WTC11 (cell line): ENCODE results near the gene GABRE. TPM values are rescaled to one million over a fixed set of nuclear protein-coding genes. Genes with fewer than 3 reads are reported as not detected.
A peak's percentile ranks its signal among the peaks of the same experiment; 100 is the strongest.

Experiments
- ATAC-seq: fragments of 200-7000 bp; cut with Tn5 transposase; 2 replicates; pipeline ENCODE4 v1.10.0; 2021; ENCODE audit warnings: mild to moderate bottlenecking, moderate library complexity
- CTCF ChIA-PET: fragments of 300-600 bp; sonication (Branson Sonifier 250); formaldehyde crosslinking; loops from one replicate; lab custom pipeline; 2021; ENCODE audit warnings: antibody characterized with exemption; lab: Charles Lee
- POLR2A ChIA-PET: fragments of 350-600 bp; sonication (Branson Sonifier 250); formaldehyde crosslinking; loops from one replicate; lab custom pipeline; 2021; ENCODE audit warnings: antibody characterized with exemption; lab: Charles Lee
- DNase-seq: peaks from one replicate; pipeline ENCODE4 v3.0.0; 2021; ENCODE audit warnings: low spot score
- H3K27ac Mint-ChIP-seq: 2 replicates; pipeline ENCODE4 v1.8.0; 2021; ENCODE audit warnings: mixed read lengths
- H3K27me3 Mint-ChIP-seq: 2 replicates; pipeline ENCODE4 v1.8.0; 2021; ENCODE audit warnings: low read depth, mild to moderate bottlenecking, moderate library complexity, mixed read lengths
- H3K36me3 Mint-ChIP-seq: 2 replicates; pipeline ENCODE4 v1.8.0; 2021; ENCODE audit warnings: mixed read lengths
- H3K4me1 Mint-ChIP-seq: 2 replicates; pipeline ENCODE4 v1.8.0; 2022; ENCODE audit warnings: mixed read lengths
- H3K4me3 Mint-ChIP-seq: 2 replicates; pipeline ENCODE4 v1.8.0; 2021; ENCODE audit warnings: mild to moderate bottlenecking, moderate library complexity, mixed read lengths
- H3K9me3 Mint-ChIP-seq: 2 replicates; pipeline ENCODE4 v1.8.0; 2021; ENCODE audit warnings: mixed read lengths
- EMX1 ChIP-seq: fragments of 250-450 bp; sonication (Bioruptor Pico); IDR thresholded peaks from 2 replicates; pipeline ENCODE4 v1.8.0; 2021; ENCODE audit warnings: mild to moderate bottlenecking
- ETV6 ChIP-seq: sonication (generic); formaldehyde crosslinking; IDR thresholded peaks from 2 replicates; pipeline ENCODE4 v1.8.1; 2022; ENCODE audit warnings: mild to moderate bottlenecking, missing genetic modification reagents
- GRHL2 ChIP-seq: fragments of 250-450 bp; sonication (Bioruptor Pico); IDR thresholded peaks from 2 replicates; pipeline ENCODE4 v1.8.0; 2022; ENCODE audit warnings: mild to moderate bottlenecking, moderate library complexity; ENCODE audit not compliant: insufficient replicate concordance, severe bottlenecking
- JAZF1 ChIP-seq: fragments of 250-450 bp; sonication (Bioruptor Pico); IDR thresholded peaks from 2 replicates; pipeline ENCODE4 v1.9.0; 2021; ENCODE audit warnings: moderate library complexity, mild to moderate bottlenecking, inconsistent platforms
- MYBL2 ChIP-seq: sonication (generic); formaldehyde crosslinking; IDR thresholded peaks from 2 replicates; pipeline ENCODE4 v1.8.1; 2023; ENCODE audit warnings: mild to moderate bottlenecking, moderate library complexity, missing genetic modification reagents
- NFE2L1 ChIP-seq: sonication (generic); formaldehyde crosslinking; IDR thresholded peaks from 2 replicates; pipeline ENCODE4 v1.8.1; 2023; ENCODE audit warnings: missing genetic modification reagents
- RELA ChIP-seq: sonication (generic); formaldehyde crosslinking; IDR thresholded peaks from 2 replicates; pipeline ENCODE4 v1.8.1; 2022; ENCODE audit warnings: missing genetic modification reagents, mild to moderate bottlenecking, borderline replicate concordance
- RORB ChIP-seq: fragments of 250-450 bp; sonication (Bioruptor Pico); IDR thresholded peaks from 2 replicates; pipeline ENCODE4 v1.9.0; 2021; ENCODE audit warnings: mild to moderate bottlenecking
- TCF7 ChIP-seq: sonication (generic); formaldehyde crosslinking; IDR thresholded peaks from 2 replicates; pipeline ENCODE4 v1.8.0; 2022; ENCODE audit warnings: mild to moderate bottlenecking, low read depth, missing genetic modification reagents, moderate library complexity
- ZNF138 ChIP-seq: sonication (generic); formaldehyde crosslinking; conservative IDR thresholded peaks from 2 replicates; pipeline ENCODE4 v1.8.1; 2022; ENCODE audit warnings: mild to moderate bottlenecking, moderate library complexity, missing genetic modification reagents
- ZNF219 ChIP-seq: sonication (generic); formaldehyde crosslinking; IDR thresholded peaks from 2 replicates; pipeline ENCODE4 v1.8.0; 2023; ENCODE audit warnings: missing genetic modification reagents, mild to moderate bottlenecking, borderline replicate concordance
- ZNF232 ChIP-seq: sonication (generic); formaldehyde crosslinking; IDR thresholded peaks from 2 replicates; pipeline ENCODE4 v1.8.0; 2022; ENCODE audit warnings: mild to moderate bottlenecking, missing genetic modification reagents
- ZNF416 ChIP-seq: fragments of 250-450 bp; sonication (Bioruptor Pico); IDR thresholded peaks from 2 replicates; pipeline ENCODE4 v1.9.0; 2021; ENCODE audit warnings: mild to moderate bottlenecking, inconsistent platforms
- total RNA-seq: library from RNA; stranded (reverse); gene quantifications from 3 replicates; pipeline ENCODE4 v1.2.3, GENCODE V29; 2021
- TF ChIP-seq, protein P1 (sequence below): sonication (generic); formaldehyde crosslinking; IDR thresholded peaks from 2 replicates; pipeline ENCODE4 v1.8.1; 2022; ENCODE audit warnings: missing genetic modification reagents, borderline replicate concordance
- TF ChIP-seq, protein P2 (sequence below): fragments of 250-450 bp; sonication (Bioruptor Pico); conservative IDR thresholded peaks from 2 replicates; pipeline ENCODE4 v1.9.0; 2021; ENCODE audit warnings: mild to moderate bottlenecking
- TF ChIP-seq, protein P3 (sequence below): sonication (generic); formaldehyde crosslinking; IDR thresholded peaks from 2 replicates; pipeline ENCODE4 v1.8.0; 2022; ENCODE audit warnings: mild to moderate bottlenecking, missing genetic modification reagents
- TF ChIP-seq, protein P4 (sequence below): fragments of 250-450 bp; sonication (Bioruptor Pico); IDR thresholded peaks from 2 replicates; pipeline ENCODE4 v2.1.2; 2022; ENCODE audit warnings: mild to moderate bottlenecking, moderate library complexity
- TF ChIP-seq, protein P5 (sequence below): sonication (generic); formaldehyde crosslinking; IDR thresholded peaks from 2 replicates; pipeline ENCODE4 v1.8.1; 2022; ENCODE audit warnings: mild to moderate bottlenecking, missing genetic modification reagents, moderate library complexity, borderline replicate concordance
- TF ChIP-seq, protein P6 (sequence below): fragments of 250-450 bp; sonication (Bioruptor Pico); IDR thresholded peaks from 2 replicates; pipeline ENCODE4 v1.8.0; 2021; ENCODE audit warnings: mild to moderate bottlenecking

Gene GABRE
- total RNA-seq, 1 experiment from 2014 or later = 6.5 TPM

DNA sequence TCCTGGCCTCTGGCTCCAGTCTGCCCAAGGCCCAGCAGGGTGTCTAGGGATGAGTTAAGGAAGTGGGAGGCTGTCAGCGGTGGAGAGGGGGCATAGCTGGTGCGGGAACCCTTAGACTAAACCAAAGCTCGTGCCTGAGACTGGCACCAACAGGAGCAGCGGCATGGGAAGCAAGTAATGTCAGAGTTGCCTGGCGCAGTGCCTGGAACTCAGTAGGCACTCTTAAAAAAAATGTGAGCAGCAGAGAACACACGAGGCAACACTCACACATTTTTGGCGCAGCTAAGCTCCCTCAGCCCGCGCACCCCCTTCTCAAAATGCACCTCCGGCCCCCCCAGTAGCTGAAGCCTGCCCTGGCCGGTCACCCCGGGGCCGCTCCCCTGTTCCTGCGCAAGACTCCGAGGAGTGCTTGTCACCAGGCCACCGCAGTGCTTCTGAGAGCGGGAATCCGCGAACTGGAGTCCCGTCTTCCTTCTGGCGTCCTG is 583 bp downstream of the GABRE start (continued):
- TF ChIP-seq GRHL2 (CRISPR knock-in tag) = no peak
- TF ChIP-seq, protein P1, sequence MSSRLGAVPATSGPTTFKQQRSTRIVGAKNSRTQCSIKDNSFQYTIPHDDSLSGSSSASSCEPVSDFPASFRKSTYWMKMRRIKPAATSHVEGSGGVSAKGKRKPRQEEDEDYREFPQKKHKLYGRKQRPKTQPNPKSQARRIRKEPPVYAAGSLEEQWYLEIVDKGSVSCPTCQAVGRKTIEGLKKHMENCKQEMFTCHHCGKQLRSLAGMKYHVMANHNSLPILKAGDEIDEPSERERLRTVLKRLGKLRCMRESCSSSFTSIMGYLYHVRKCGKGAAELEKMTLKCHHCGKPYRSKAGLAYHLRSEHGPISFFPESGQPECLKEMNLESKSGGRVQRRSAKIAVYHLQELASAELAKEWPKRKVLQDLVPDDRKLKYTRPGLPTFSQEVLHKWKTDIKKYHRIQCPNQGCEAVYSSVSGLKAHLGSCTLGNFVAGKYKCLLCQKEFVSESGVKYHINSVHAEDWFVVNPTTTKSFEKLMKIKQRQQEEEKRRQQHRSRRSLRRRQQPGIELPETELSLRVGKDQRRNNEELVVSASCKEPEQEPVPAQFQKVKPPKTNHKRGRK (CRISPR knock-in tag) = no peak
- TF ChIP-seq, all 79 proteins: peak for 0

DNA sequence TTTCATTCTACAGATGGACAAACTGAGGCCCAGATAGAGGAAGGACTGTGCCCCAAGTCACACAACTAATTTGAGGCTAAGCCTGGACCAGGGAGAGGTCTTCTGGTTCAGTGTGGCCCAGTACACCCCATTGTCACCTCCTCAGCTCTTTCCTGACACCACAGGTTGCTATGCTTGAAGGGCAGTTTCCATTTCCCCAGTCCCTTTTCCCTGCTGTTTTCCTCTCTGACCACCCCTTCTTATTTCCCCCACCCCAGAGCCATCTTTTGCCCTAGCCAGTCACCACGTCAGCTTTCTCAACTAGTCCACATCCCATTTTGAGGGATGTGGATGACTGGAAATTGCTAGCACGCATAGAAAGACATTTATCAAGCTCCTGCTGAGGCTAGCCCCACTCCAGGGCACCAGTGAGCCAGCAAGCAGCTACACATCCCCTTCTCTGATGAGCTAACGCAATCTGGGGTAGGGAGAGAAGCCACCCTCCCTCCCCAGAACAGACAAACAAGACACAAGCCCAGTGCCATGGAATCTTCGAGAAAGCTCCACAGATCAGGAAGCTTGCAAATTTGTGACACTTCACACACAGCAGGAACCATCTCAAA is 1.3 kb downstream of the GABRE start:
- peak overlapping the region; percentile 63 for H3K4me3 Mint-ChIP-seq
- ATAC-seq = no peak
- POLR2A ChIA-PET = no interaction called here
- no peak overlapping the region for H3K27ac Mint-ChIP-seq
- peaks cover 30% of the 10 kb centered on the region for H3K27me3 Mint-ChIP-seq
- H3K4me1 Mint-ChIP-seq = peaks cover 18% of the 10 kb centered on the region
- H3K9me3 Mint-ChIP-seq = no peaks in the 10 kb centered on the region
- peaks cover 15% of the 10 kb centered on the region for H3K36me3 Mint-ChIP-seq
- no peak for DNase-seq
- TF ChIP-seq, protein P2, sequence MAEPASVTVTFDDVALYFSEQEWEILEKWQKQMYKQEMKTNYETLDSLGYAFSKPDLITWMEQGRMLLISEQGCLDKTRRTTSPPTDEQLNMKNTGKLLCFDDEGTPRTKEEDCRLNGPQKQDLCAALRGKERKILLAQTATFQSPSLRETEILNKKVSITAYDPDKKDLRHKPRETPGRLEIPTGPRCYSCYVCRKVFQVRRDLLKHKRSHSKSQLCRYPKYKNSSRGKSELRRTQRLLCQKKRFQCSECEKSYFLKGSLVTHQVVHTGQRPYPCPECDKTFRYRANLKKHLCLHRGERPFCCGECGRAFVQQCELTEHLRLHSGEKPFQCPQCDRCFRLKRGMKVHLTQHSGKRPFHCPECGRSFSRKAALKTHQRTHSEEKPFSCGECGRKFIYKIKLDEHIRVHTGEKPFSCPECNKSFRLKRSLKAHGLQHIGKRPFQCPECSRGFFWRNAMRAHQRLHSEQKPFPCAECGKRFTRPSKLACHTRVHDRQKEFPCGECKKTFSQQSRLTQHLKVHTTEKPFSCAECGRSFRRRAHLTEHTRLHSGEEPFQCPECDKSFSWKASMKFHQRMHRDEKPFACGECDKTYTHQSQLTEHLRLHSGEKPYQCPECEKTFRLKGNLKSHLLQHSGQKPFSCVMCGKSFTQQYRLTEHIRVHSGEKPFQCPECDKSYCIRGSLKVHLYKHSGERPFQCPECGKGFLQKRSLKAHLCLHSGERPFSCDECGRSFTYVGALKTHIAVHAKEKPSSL (CRISPR knock-in tag) = no peak
- TF ChIP-seq JAZF1 (CRISPR knock-in tag) = no peak
- TF ChIP-seq, protein P3, sequence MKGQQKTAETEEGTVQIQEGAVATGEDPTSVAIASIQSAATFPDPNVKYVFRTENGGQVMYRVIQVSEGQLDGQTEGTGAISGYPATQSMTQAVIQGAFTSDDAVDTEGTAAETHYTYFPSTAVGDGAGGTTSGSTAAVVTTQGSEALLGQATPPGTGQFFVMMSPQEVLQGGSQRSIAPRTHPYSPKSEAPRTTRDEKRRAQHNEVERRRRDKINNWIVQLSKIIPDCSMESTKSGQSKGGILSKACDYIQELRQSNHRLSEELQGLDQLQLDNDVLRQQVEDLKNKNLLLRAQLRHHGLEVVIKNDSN (CRISPR knock-in tag) = no peak
- TF ChIP-seq, protein P4, sequence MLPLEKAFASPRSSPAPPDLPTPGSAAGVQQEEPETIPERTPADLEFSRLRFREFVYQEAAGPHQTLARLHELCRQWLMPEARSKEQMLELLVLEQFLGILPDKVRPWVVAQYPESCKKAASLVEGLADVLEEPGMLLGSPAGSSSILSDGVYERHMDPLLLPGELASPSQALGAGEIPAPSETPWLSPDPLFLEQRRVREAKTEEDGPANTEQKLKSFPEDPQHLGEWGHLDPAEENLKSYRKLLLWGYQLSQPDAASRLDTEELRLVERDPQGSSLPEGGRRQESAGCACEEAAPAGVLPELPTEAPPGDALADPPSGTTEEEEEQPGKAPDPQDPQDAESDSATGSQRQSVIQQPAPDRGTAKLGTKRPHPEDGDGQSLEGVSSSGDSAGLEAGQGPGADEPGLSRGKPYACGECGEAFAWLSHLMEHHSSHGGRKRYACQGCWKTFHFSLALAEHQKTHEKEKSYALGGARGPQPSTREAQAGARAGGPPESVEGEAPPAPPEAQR (CRISPR knock-in tag) = no peak
- CTCF ChIA-PET = interaction anchor here (0.6 to 1.3 kb wide), 3 partner anchors 9 to 220 kb away, joined by 3 read pairs; no protein-coding TSS in a partner anchor

DNA sequence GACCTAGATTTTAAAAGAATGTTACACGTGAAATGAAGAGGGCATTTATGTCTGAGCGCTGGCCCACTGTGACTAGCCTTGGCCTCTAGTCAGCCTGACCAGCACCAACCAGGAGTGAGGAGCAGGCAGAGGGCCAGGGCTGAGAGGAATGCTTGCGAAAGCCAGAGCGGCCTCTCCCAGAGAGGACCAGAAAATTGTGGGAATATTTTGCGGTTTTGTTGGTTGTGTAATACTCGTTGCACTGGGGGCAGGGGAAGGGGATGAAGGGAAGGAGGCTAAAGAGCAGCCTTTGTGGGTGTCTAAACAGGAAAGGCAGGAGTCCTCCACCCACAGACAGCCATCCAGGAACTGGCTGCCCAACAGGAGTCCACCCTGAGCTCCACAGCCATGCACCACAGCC is 3.8 kb downstream of the GABRE start:
- ChIA-PET CTCF (no interaction called here), POLR2A (no interaction called here)
- ATAC-seq = no peak
- H3K4me1 Mint-ChIP-seq = peaks cover 16% of the 10 kb centered on the region
- H3K4me3 Mint-ChIP-seq = no peak overlapping the region
- H3K27me3 Mint-ChIP-seq = peaks cover 22% of the 10 kb centered on the region
- H3K9me3 Mint-ChIP-seq = no peaks in the 10 kb centered on the region
- TF ChIP-seq ZNF232 (CRISPR knock-in tag) = no peak
- TF ChIP-seq RELA (CRISPR knock-in tag) = no peak
- TF ChIP-seq, protein P5, sequence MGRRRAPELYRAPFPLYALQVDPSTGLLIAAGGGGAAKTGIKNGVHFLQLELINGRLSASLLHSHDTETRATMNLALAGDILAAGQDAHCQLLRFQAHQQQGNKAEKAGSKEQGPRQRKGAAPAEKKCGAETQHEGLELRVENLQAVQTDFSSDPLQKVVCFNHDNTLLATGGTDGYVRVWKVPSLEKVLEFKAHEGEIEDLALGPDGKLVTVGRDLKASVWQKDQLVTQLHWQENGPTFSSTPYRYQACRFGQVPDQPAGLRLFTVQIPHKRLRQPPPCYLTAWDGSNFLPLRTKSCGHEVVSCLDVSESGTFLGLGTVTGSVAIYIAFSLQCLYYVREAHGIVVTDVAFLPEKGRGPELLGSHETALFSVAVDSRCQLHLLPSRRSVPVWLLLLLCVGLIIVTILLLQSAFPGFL = no peak
- no peak for TF ChIP-seq RORB (CRISPR knock-in tag)
- TF ChIP-seq ZNF416 (CRISPR knock-in tag) = no peak
- no peak for TF ChIP-seq ZNF219 (CRISPR knock-in tag)
- TF ChIP-seq NFE2L1 = no peak
- TF ChIP-seq MYBL2 (CRISPR knock-in tag) = no peak
- no peak for TF ChIP-seq ZNF138 (CRISPR knock-in tag)
- TF ChIP-seq, protein P1 (CRISPR knock-in tag) = no peak
- TF ChIP-seq, protein P4 (CRISPR knock-in tag) = no peak
- TF ChIP-seq, protein P6, sequence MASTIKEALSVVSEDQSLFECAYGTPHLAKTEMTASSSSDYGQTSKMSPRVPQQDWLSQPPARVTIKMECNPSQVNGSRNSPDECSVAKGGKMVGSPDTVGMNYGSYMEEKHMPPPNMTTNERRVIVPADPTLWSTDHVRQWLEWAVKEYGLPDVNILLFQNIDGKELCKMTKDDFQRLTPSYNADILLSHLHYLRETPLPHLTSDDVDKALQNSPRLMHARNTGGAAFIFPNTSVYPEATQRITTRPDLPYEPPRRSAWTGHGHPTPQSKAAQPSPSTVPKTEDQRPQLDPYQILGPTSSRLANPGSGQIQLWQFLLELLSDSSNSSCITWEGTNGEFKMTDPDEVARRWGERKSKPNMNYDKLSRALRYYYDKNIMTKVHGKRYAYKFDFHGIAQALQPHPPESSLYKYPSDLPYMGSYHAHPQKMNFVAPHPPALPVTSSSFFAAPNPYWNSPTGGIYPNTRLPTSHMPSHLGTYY (CRISPR knock-in tag) = no peak
- TF ChIP-seq TCF7 (CRISPR knock-in tag) = no peak
- no peak for TF ChIP-seq EMX1 (CRISPR knock-in tag)
- TF ChIP-seq ETV6 = no peak
- DNase-seq = no peak
- no peak overlapping the region for H3K27ac Mint-ChIP-seq
- peaks cover 23% of the 10 kb centered on the region for H3K36me3 Mint-ChIP-seq
